D721Med (cell line): Measurements from ENCODE around the gene KRT7.

Experiments used
- DNase-seq: peaks from one replicate; pipeline ENCODE4 v3.0.0; 2011; ENCODE audit warnings: low spot score; ENCODE audit not compliant: insufficient read length
- FAIRE-seq: peaks from 2 replicates; lab custom pipeline; 2011; peaks lifted over from hg19 to GRCh38; lab: Jason Lieb, UNC
- TF ChIP-seq, protein P1 (sequence below): IDR thresholded peaks from 2 replicates; pipeline ENCODE4 v1.5.1; 2012; ENCODE audit warnings: mild to moderate bottlenecking, control low read depth; ENCODE audit not compliant: insufficient read depth; ENCODE audit errors: missing control alignments

Gene KRT7

DNA sequence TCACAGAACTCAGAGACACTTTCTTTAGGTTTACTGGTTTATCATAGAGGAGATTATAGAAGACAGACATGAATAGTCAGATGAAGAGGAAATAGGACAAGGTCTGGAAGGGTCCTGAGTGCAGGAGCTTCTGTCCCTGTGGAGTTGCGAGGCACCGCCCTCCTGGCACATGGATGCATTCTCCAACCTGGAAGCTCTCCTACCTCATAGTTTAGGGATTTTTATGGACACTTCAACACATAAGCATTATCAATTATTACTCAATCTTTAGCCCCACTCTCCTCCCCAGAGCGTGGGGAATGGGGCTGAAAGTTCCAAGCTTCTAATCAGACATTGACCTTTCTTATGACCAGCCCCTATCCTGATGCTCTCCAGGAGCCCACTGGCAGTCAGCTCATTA, 12.6 kb upstream of the KRT7 start:
- FAIRE-seq, result no peak
- TF ChIP-seq, protein P1, sequence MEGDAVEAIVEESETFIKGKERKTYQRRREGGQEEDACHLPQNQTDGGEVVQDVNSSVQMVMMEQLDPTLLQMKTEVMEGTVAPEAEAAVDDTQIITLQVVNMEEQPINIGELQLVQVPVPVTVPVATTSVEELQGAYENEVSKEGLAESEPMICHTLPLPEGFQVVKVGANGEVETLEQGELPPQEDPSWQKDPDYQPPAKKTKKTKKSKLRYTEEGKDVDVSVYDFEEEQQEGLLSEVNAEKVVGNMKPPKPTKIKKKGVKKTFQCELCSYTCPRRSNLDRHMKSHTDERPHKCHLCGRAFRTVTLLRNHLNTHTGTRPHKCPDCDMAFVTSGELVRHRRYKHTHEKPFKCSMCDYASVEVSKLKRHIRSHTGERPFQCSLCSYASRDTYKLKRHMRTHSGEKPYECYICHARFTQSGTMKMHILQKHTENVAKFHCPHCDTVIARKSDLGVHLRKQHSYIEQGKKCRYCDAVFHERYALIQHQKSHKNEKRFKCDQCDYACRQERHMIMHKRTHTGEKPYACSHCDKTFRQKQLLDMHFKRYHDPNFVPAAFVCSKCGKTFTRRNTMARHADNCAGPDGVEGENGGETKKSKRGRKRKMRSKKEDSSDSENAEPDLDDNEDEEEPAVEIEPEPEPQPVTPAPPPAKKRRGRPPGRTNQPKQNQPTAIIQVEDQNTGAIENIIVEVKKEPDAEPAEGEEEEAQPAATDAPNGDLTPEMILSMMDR, result no peak
- no peak for DNase-seq

DNA sequence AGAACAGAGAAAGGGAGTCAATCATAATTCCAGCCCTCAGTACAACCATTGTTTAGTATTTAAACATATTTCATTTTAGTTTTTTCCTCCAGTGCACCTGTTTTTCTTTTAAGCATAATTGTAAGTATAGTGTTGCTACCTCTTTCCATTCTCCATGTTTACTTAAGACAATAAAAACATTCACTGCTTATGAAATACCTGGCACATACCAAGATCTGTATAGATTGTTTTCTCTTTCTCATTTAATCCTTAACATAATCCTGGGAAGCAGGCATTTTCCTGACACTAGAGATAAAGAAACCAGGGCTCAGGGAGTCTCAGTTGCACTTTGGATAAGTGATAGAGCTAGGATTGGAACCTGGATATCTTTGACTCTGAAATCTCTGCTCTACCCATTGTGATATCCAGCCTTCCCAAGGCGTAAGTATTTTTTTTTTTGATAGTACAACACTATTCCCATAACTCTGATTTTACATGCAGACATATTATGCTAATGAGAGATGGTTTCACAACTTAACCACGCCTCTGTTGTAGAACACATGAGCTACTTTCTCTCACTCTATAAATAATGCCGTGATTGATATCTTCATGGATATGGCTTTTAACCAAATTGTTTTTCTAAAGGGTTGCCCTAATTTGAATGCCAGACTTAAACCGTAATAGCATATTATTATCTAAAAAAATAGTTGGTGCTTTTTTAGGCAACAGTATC, 11.8 kb upstream of the KRT7 start:
- no peak for FAIRE-seq
- DNase-seq, result no peak
- TF ChIP-seq, protein P1, result no peak

DNA sequence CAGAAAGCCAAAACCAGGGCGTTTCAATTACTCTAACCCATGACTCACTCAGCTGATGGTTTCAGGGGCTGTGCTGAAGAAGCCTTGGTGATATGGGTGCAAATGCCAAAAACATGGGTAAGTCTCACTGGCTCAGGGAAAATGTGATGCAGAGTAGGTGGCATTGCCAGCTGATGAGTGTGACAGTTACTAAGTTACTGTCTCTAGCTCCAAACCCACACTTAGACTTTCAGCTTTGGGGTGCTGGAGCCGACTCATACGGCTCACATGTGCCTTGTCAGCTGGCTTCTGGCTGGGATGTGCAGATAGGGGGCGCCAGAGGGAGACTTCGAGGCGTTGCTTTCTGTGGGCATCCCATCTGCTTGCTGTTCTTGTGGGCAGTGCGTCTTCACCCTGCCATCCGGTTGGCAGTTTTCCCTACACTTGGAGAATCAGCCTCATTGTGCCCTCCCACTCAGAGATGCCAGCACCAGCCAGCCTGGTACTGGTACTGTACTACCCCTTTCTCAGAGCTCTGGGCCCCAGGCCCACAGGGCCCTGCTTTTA, 11.1 kb upstream of the KRT7 start:
- DNase-seq (no peak), FAIRE-seq (no peak)

DNA sequence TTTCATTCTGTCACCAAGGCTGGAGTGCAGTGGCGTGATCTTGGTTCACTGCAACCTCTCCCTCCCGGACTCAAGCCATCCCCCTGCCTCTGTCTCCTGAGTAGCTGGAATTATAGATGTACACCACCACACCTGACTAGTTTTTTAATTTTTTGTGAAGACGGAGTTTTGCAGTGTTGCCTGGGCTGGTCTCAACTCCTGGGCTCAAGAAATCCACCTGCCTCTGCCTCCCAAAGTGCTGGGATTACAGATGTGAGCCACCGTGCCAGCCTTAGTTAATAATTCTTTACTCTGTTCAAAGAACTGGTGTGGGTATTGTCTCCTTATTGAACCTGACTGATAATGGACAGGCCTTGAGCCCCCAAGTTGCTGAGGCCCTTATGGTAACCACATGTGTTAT, 10.4 kb upstream of the KRT7 start:
- FAIRE-seq, result no peak
- TF ChIP-seq, protein P1, result no peak
- no peak for DNase-seq

More for the DNA sequence above, 11.1 kb upstream of the KRT7 start:
- TF ChIP-seq, protein P1, result peak; percentile 38

DNA sequence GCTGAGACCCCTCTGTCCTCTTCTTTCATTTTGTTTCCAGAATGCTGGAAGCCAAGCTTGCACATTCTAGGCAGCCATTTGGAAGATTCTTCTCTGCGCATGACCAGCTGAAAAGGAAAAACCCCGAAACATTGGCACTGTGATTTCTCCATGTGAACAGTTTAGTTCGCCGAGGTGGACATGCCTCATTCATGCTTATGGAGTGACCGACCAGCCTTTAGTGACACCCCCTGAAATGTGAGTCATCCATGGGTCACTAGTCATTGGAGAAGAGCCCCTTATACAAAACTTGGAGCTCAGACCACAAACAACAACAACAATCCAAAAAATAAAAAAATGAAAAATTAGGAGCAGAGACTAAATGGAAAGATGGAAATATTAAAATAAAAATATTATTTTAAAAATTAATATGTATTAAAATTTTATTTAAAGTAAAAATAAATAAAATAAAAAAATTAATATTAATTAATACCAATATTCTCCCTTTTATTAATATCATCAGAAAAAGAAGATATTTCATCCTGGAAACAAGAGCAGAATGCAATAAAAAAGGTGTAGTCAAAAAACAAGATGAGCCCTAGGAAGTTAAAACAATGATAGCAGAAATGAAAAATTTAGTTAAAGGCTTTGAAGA, 9.5 kb upstream of the KRT7 start:
- DNase-seq, result no peak
- no peak for FAIRE-seq

DNA sequence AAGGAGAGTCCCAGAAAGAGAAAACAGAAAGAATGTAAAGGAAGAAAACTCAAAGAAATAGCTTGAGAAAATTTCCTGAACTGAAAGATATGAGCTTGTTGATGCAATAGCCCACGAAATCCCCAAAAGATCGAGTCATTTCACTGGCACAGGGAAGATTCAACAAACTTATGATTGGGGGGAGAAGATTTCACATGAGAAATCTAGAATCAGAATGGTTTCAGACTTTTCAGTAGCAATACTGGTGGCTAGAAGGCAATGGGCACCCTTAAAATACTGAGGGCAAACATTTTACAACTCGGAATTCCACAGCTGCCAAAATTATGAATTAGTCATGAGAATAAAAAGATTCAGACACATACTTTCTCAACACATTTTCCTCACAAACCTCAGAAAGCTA, 8.9 kb upstream of the KRT7 start:
- no peak for FAIRE-seq
- no peak for DNase-seq
- TF ChIP-seq, protein P1, result no peak

More for the DNA sequence above, 9.5 kb upstream of the KRT7 start:
- TF ChIP-seq, protein P1, result no peak

DNA sequence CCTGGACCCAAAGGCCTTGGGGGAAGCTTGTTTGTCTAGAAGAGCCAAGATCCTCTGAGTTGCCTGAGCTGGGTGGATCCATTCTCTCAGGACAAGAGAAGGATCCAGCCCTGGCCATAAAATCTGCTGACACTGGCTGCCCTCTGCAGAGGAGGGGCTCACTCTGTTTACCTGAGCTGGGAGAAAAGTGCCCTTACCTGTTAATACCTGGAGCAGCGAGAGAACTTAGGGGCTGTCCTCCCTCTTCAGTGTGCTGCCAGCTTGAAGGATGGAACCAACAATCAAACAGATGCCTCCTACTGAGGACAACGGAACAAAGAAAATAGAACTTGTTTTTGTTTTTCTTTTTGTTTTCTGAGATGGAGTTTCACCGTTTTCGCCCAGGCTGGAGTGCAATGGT, 7.3 kb upstream of the KRT7 start:
- no peak for FAIRE-seq
- DNase-seq, result no peak
- TF ChIP-seq, protein P1, result no peak
